ENCODE measurements around the gene TNFAIP1. TPM values are rescaled to one million over a fixed set of nuclear protein-coding genes. Genes with fewer than 3 reads are reported as not detected.
"Not testable (repeated sequence)": the region's sequence is repeated elsewhere in the genome, so short reads cannot be mapped to it uniquely, and the experiment has no call there.

TNFAIP1 gene
- 16.3 and 18.9 TPM in 2 replicates for total RNA-seq

DNA sequence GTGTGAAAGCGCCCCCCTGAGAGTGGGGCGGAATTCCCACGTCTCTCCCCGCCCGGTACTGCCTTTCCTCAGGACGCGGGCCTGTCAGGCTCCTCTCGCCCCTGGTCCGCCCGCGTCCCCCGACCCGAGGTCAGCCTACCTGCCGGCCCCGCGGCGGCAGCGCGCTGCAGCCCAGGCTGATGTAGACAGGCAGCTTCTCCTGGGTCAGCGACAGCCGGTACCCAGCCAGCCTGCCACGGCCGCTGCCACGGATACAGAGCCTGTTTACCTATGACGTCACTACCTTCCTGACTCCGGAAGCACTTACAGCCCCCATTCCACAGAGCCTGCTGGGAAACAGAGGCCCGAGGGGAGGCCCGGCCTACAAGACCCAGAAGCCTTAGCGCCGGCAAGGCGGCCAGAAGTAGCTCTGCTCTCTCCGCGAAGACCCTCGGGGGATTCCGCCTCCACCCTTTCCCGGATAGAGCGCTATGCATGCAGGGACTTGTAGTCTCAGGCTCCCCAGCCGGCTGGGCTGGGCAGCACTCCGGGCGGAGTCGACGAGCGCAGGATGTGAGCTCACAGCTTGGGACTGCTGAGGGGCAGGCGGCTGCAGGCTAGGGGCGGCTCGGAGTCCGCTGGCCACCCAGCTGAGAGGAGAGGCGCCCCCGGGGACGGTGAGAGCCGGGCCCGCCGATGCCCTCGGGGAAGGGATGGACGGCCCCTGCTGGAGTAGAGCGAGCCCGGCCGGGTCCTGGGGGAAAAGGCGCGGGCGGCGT lies at the start of gene TNFAIP1, which contains the start of gene IFT20:
TSS of gene TNFAIP1 (plus strand) at position 561 of the 758 bp plus-strand sequence. CDS start 3,761 bp downstream, outside the sequence.
TSS of gene IFT20 (minus strand) at position 272 of the 758 bp plus-strand sequence. CDS start 3,487 bp downstream, outside the sequence.
- CTCF ChIA-PET: interaction anchor here (1.4 to 1.5 kb wide), 2 partner anchors 81 to 530 kb away, joined by 5 to 8 read pairs; no protein-coding TSS in a partner anchor
- peaks cover 32% of the 10 kb centered on the region for H3K36me3 Mint-ChIP-seq (ENCODE audit: low read depth)
- POLR2A ChIA-PET: interaction anchor here (0.6 to 4.3 kb wide), 21 partner anchors 10 to 1669 kb away, joined by 3 to 110 read pairs (median 3); partner anchors contain the start of genes ALDOC, BLTP2, POLDIP2 and RPL23A
- peak within 1 kb of the TSS; percentile 89 for H3K27ac Mint-ChIP-seq
- intact Hi-C loops (cut with micrococcal nuclease): loop anchor here (1.0 to 2.0 kb wide), 8 partner anchors 16 to 529 kb away; partner anchors contain the start of genes LYRM9, POLDIP2, SARM1 and SLC46A1
- ATAC-seq (ENCODE audit: low read depth) (peak; percentile 96), DNase-seq (peak; percentile 90)
- H3K4me3 Mint-ChIP-seq: peak within 1 kb of the TSS; percentile 96
- H3K27me3 Mint-ChIP-seq: no peaks in the 10 kb centered on the region
- H3K9me3 Mint-ChIP-seq: no peaks in the 10 kb centered on the region
- peaks cover 37% of the 10 kb centered on the region for H3K4me1 Mint-ChIP-seq
- TF ChIP-seq, protein P1, sequence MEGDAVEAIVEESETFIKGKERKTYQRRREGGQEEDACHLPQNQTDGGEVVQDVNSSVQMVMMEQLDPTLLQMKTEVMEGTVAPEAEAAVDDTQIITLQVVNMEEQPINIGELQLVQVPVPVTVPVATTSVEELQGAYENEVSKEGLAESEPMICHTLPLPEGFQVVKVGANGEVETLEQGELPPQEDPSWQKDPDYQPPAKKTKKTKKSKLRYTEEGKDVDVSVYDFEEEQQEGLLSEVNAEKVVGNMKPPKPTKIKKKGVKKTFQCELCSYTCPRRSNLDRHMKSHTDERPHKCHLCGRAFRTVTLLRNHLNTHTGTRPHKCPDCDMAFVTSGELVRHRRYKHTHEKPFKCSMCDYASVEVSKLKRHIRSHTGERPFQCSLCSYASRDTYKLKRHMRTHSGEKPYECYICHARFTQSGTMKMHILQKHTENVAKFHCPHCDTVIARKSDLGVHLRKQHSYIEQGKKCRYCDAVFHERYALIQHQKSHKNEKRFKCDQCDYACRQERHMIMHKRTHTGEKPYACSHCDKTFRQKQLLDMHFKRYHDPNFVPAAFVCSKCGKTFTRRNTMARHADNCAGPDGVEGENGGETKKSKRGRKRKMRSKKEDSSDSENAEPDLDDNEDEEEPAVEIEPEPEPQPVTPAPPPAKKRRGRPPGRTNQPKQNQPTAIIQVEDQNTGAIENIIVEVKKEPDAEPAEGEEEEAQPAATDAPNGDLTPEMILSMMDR (IDR thresholded peaks at IDR 0.05): no peak

DNA sequence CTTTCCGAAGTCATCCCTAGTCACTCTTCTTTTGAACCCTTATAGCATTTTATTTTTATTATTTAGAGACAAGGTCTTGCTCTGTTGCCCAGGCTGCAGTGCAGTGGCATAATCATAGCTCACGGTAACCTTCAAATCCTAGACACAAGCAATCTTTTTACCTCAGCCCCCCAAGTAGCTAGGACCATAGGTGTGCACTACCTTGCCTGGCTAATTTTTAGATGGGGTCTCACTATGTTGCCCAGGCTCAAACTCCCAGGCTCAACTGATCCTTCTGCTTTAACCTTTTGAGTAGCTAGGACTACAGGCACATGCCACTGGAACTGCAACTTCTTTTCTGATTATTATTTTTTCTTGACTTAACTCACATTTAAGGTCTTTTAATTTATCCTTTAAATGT lies 49.6 kb upstream of the TNFAIP1 start:
- no peak overlapping the region for H3K27ac Mint-ChIP-seq
- no peak overlapping the region for H3K4me3 Mint-ChIP-seq
- TF ChIP-seq, protein P1 (IDR thresholded peaks at IDR 0.05): no peak
- peaks cover 7% of the 10 kb centered on the region for H3K27me3 Mint-ChIP-seq
- H3K4me1 Mint-ChIP-seq: no peaks in the 10 kb centered on the region
- H3K9me3 Mint-ChIP-seq: no peaks in the 10 kb centered on the region
- CTCF ChIA-PET: no interaction called here
- no peak for ATAC-seq (ENCODE audit: low read depth)
- POLR2A ChIA-PET: no interaction called here
- intact Hi-C loops (cut with micrococcal nuclease): no loop called here
- H3K36me3 Mint-ChIP-seq (ENCODE audit: low read depth): no peaks in the 10 kb centered on the region
- no peak for DNase-seq

- TF ChIP-seq, protein P1 (IDR thresholded peaks at IDR 0.05): no peak
- Mint-ChIP-seq H3K27ac (no peak overlapping the region), H3K27me3 (no peaks in the 10 kb centered on the region), H3K36me3 (ENCODE audit: low read depth) (no peaks in the 10 kb centered on the region), H3K9me3 (no peaks in the 10 kb centered on the region), H3K4me1 (peaks cover 24% of the 10 kb centered on the region), H3K4me3 (no peak overlapping the region)
- DNase-seq (no peak), ATAC-seq (ENCODE audit: low read depth) (no peak)
- ChIA-PET POLR2A (no interaction called here), CTCF (interaction anchor here (0.9 kb wide), 1 partner anchor 126 kb away, joined by 3 read pairs; no protein-coding TSS in a partner anchor)
- intact Hi-C loops (cut with micrococcal nuclease): no loop called here
Measured at GRCh38 chr17:28290703-28291102, 44.9 kb upstream of the TNFAIP1 start.

GRCh38 chr17:28291780-28292330 lies 43.7 kb upstream of the TNFAIP1 start:
- intact Hi-C loops (cut with micrococcal nuclease): no loop called here
- no peak for DNase-seq
- ATAC-seq (ENCODE audit: low read depth): no peak
- TF ChIP-seq, protein P1 (IDR thresholded peaks at IDR 0.05): no peak
- Mint-ChIP-seq H3K4me1 (peaks cover 25% of the 10 kb centered on the region), H3K9me3 (no peaks in the 10 kb centered on the region), H3K36me3 (ENCODE audit: low read depth) (no peaks in the 10 kb centered on the region), H3K27ac (no peak overlapping the region), H3K27me3 (no peaks in the 10 kb centered on the region), H3K4me3 (no peak overlapping the region)
- ChIA-PET POLR2A (no interaction called here), CTCF (no interaction called here)

DNA sequence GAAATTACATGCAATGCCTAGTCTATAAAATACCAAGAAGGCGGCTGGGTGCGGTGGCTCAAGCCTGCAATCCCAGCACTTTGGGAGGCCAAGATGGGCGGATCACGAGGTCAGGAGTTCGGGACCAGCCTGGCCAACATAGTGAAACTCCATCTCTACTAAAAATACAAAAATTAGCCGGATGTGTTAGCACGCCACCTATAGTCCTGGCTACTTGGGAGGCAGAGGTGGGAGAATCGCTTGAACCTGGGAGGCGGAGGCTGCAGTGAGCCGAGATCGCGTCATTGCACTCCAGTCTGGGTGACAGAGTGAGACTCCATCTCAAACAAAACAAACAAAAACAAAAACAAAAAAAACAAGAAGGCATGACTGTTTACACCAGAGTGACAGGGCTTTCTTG lies 42.7 kb upstream of the TNFAIP1 start:
- H3K27me3 Mint-ChIP-seq; H3K4me3 Mint-ChIP-seq; H3K9me3 Mint-ChIP-seq; DNase-seq; H3K36me3 Mint-ChIP-seq (ENCODE audit: low read depth); ATAC-seq (ENCODE audit: low read depth); POLR2A ChIA-PET; CTCF ChIA-PET; intact Hi-C loops (cut with micrococcal nuclease); H3K27ac Mint-ChIP-seq: not testable (repeated sequence)
- peaks cover 25% of the 10 kb centered on the region for H3K4me1 Mint-ChIP-seq
